ENCODE measurements around the gene P2RY8.
"Not testable (repeated sequence)": the region's sequence is repeated elsewhere in the genome, so short reads cannot be mapped to it uniquely, and the experiment has no call there.

P2RY8 gene

GRCh38 chrX:1427756-1428155 lies 109.2 kb downstream of the P2RY8 start:
- Histone ChIP-seq H2AFZ (ENCODE audit: low read length) (no peak overlapping the region), H3K79me2 (ENCODE audit: low read length) (no peaks in the 10 kb centered on the region), H3K4me3 (ENCODE audit: low read length) (no peak overlapping the region), H3K4me2 (ENCODE audit: low read depth, low read length) (no peak overlapping the region), H3K9me3 (replicated peaks; ENCODE audit: insufficient read depth, low read length) (no peaks in the 10 kb centered on the region), H3K9ac (ENCODE audit: low read length) (no peak overlapping the region), H3K27me3 (replicated peaks; ENCODE audit: insufficient read depth, low read length) (no peaks in the 10 kb centered on the region), H3F3A (ENCODE audit: insufficient read depth, low read length) (no peaks in the 10 kb centered on the region), H3K36me3 (replicated peaks; ENCODE audit: insufficient read depth, low read length) (no peaks in the 10 kb centered on the region), H3K27ac (ENCODE audit: low read length) (no peak overlapping the region), H4K20me1 (ENCODE audit: insufficient read depth, low read length) (no peaks in the 10 kb centered on the region), H3K4me1 (ENCODE audit: low read length) (no peaks in the 10 kb centered on the region), H3K9me2 (replicated peaks; ENCODE audit: insufficient read depth, low read length) (no peaks in the 10 kb centered on the region)
- TF ChIP-seq CTCF (IDR thresholded peaks at IDR 0.05; ENCODE audit: low read length) (no peak), EZH2 (optimal IDR thresholded peaks at IDR 0.05; ENCODE audit: low read depth, low read length) (no peak), EZH2phosphoT487 (IDR thresholded peaks at IDR 0.05; ENCODE audit: low read length) (no peak)
- DNase-seq: no peak

- H2AFZ ChIP-seq (ENCODE audit: low read length); H3K9me2 ChIP-seq (replicated peaks; ENCODE audit: insufficient read depth, low read length); H3K4me2 ChIP-seq (ENCODE audit: low read depth, low read length); H4K20me1 ChIP-seq (ENCODE audit: insufficient read depth, low read length); H3K4me1 ChIP-seq (ENCODE audit: low read length); H3K36me3 ChIP-seq (replicated peaks; ENCODE audit: insufficient read depth, low read length); H3K27me3 ChIP-seq (replicated peaks; ENCODE audit: insufficient read depth, low read length); H3K9me3 ChIP-seq (replicated peaks; ENCODE audit: insufficient read depth, low read length); H3K27ac ChIP-seq (ENCODE audit: low read length); DNase-seq; H3K4me3 ChIP-seq (ENCODE audit: low read length); H3K9ac ChIP-seq (ENCODE audit: low read length); H3K79me2 ChIP-seq (ENCODE audit: low read length); H3F3A ChIP-seq (ENCODE audit: insufficient read depth, low read length): not testable (repeated sequence)
These were observed 110.7 kb downstream of the P2RY8 start for GRCh38 chrX:1426321-1426720.

- Histone ChIP-seq H3F3A (ENCODE audit: insufficient read depth, low read length) (no peaks in the 10 kb centered on the region), H3K4me3 (ENCODE audit: low read length) (no peak overlapping the region), H3K79me2 (ENCODE audit: low read length) (no peaks in the 10 kb centered on the region), H3K27ac (ENCODE audit: low read length) (no peak overlapping the region), H3K9me3 (replicated peaks; ENCODE audit: insufficient read depth, low read length) (no peaks in the 10 kb centered on the region), H3K27me3 (replicated peaks; ENCODE audit: insufficient read depth, low read length) (no peaks in the 10 kb centered on the region), H3K9me2 (replicated peaks; ENCODE audit: insufficient read depth, low read length) (no peaks in the 10 kb centered on the region), H3K4me1 (ENCODE audit: low read length) (no peaks in the 10 kb centered on the region), H4K20me1 (ENCODE audit: insufficient read depth, low read length) (no peaks in the 10 kb centered on the region), H3K4me2 (ENCODE audit: low read depth, low read length) (no peak overlapping the region), H3K36me3 (replicated peaks; ENCODE audit: insufficient read depth, low read length) (no peaks in the 10 kb centered on the region), H2AFZ (ENCODE audit: low read length) (no peak overlapping the region), H3K9ac (ENCODE audit: low read length) (no peak overlapping the region)
- no peak for DNase-seq
- TF ChIP-seq EZH2 (optimal IDR thresholded peaks at IDR 0.05; ENCODE audit: low read depth, low read length): no peak
These were observed 111.6 kb downstream of the P2RY8 start for GRCh38 chrX:1425381-1425780.

GRCh38 chrX:1424147-1424851 lies 112.7 kb downstream of the P2RY8 start:
- H3K9me3 ChIP-seq (replicated peaks; ENCODE audit: insufficient read depth, low read length): no peaks in the 10 kb centered on the region
- H4K20me1 ChIP-seq (ENCODE audit: insufficient read depth, low read length): no peaks in the 10 kb centered on the region
- H3F3A ChIP-seq (ENCODE audit: insufficient read depth, low read length): no peaks in the 10 kb centered on the region
- no peaks in the 10 kb centered on the region for H3K79me2 ChIP-seq (ENCODE audit: low read length)
- H3K4me1 ChIP-seq (ENCODE audit: low read length): no peaks in the 10 kb centered on the region
- no peak overlapping the region for H3K9ac ChIP-seq (ENCODE audit: low read length)
- no peaks in the 10 kb centered on the region for H3K9me2 ChIP-seq (replicated peaks; ENCODE audit: insufficient read depth, low read length)
- no peaks in the 10 kb centered on the region for H3K27me3 ChIP-seq (replicated peaks; ENCODE audit: insufficient read depth, low read length)
- DNase-seq: no peak
- no peak overlapping the region for H3K27ac ChIP-seq (ENCODE audit: low read length)
- H2AFZ ChIP-seq (ENCODE audit: low read length): no peak overlapping the region
- H3K36me3 ChIP-seq (replicated peaks; ENCODE audit: insufficient read depth, low read length): no peaks in the 10 kb centered on the region
- no peak overlapping the region for H3K4me2 ChIP-seq (ENCODE audit: low read depth, low read length)
- H3K4me3 ChIP-seq (ENCODE audit: low read length): no peak overlapping the region
- TF ChIP-seq CTCF (IDR thresholded peaks at IDR 0.05; ENCODE audit: low read length): no peak
- TF ChIP-seq EZH2 (optimal IDR thresholded peaks at IDR 0.05; ENCODE audit: low read depth, low read length): no peak
- no peak for TF ChIP-seq EZH2phosphoT487 (IDR thresholded peaks at IDR 0.05; ENCODE audit: low read length)

All from MM.1S (cell line).